ENCODE data around the gene RAMAC. TPM values are rescaled to one million over a fixed set of nuclear protein-coding genes. Genes with fewer than 3 reads are reported as not detected.
A peak's percentile ranks its signal among the peaks of the same experiment; 100 is the strongest.
"Not testable (repeated sequence)": the region's sequence is repeated elsewhere in the genome, so short reads cannot be mapped to it uniquely, and the experiment has no call there.

The RAMAC gene
- polyA plus RNA-seq, 4 donors: 18.2 to 28.8 (median 20.2) TPM

- 88 to 91% (median 89%) methylated on average over 3 of the region's 3 CpGs for WGBS, 3 donors
- Histone ChIP-seq H3K4me3 (ENCODE audit: low read depth in 1 of 3, low read length in 3 of 3) (no peak overlapping the region), H3K9me3 (ENCODE audit: control insufficient read depth in 2 of 2, insufficient read depth in 1 of 2, low read depth in 1 of 2, low read length in 1 of 2) (no peaks in the 10 kb centered on the region), H3K36me3 (ENCODE audit: control insufficient read depth in 3 of 3, insufficient read depth in 2 of 3, low read depth in 1 of 3, low read length in 3 of 3) (peaks cover 0 to 6% (median 0%) of the 10 kb centered on the region in 3 donors), H3K27ac (ENCODE audit: low read depth in 1 of 3, low read length in 2 of 3) (no peak overlapping the region), H3K27me3 (ENCODE audit: control insufficient read depth in 3 of 3, insufficient read depth in 3 of 3, low read length in 3 of 3) (no peaks in the 10 kb centered on the region), H3K4me1 (ENCODE audit: control insufficient read depth in 3 of 3, insufficient read depth in 2 of 3, low read depth in 1 of 3, low read length in 2 of 3) (no peaks in the 10 kb centered on the region)
- FAIRE-seq (no peak), DNase-seq (no peak)
These were observed 6.5 kb downstream of the RAMAC start for GRCh38 chr15:82992436-82992998.

GRCh38 chr15:82993144-82993543, 7.1 kb downstream of the RAMAC start:
- FAIRE-seq: no peak
- Histone ChIP-seq H3K27ac (ENCODE audit: low read depth in 1 of 3, low read length in 2 of 3) (no peak overlapping the region), H3K36me3 (ENCODE audit: control insufficient read depth in 3 of 3, insufficient read depth in 2 of 3, low read depth in 1 of 3, low read length in 3 of 3) (peaks cover 0 to under 1% (median 0%) of the 10 kb centered on the region in 3 donors), H3K27me3 (ENCODE audit: control insufficient read depth in 3 of 3, insufficient read depth in 3 of 3, low read length in 3 of 3) (no peaks in the 10 kb centered on the region), H3K4me1 (ENCODE audit: control insufficient read depth in 3 of 3, insufficient read depth in 2 of 3, low read depth in 1 of 3, low read length in 2 of 3) (no peaks in the 10 kb centered on the region), H3K9me3 (ENCODE audit: control insufficient read depth in 2 of 2, insufficient read depth in 1 of 2, low read depth in 1 of 2, low read length in 1 of 2) (no peaks in the 10 kb centered on the region), H3K4me3 (ENCODE audit: low read depth in 1 of 3, low read length in 3 of 3) (no peak overlapping the region)
- no peak for DNase-seq
- WGBS, 3 donors: 66 to 74% (median 67%) methylated on average over 4 of the region's 4 CpGs

GRCh38 chr15:82995076-82995475, 9.1 kb downstream of the RAMAC start:
- no peak overlapping the region for H3K4me3 ChIP-seq (ENCODE audit: low read depth in 1 of 3, low read length in 3 of 3)
- H3K27me3 ChIP-seq (ENCODE audit: control insufficient read depth in 3 of 3, insufficient read depth in 3 of 3, low read length in 3 of 3): no peaks in the 10 kb centered on the region
- FAIRE-seq (no peak), DNase-seq (no peak)
- H3K4me1 ChIP-seq (ENCODE audit: control insufficient read depth in 3 of 3, insufficient read depth in 2 of 3, low read depth in 1 of 3, low read length in 2 of 3): peaks cover 0 to 2% (median 0%) of the 10 kb centered on the region in 3 donors
- H3K9me3 ChIP-seq (ENCODE audit: control insufficient read depth in 2 of 2, insufficient read depth in 1 of 2, low read depth in 1 of 2, low read length in 1 of 2): no peaks in the 10 kb centered on the region
- no peaks in the 10 kb centered on the region for H3K36me3 ChIP-seq (ENCODE audit: control insufficient read depth in 3 of 3, insufficient read depth in 2 of 3, low read depth in 1 of 3, low read length in 3 of 3)
- H3K27ac ChIP-seq (ENCODE audit: low read depth in 1 of 3, low read length in 2 of 3): no peak overlapping the region
- WGBS, 3 donors: 79 to 94% (median 90%) methylated on average over 2 of the region's 2 CpGs

GRCh38 chr15:82995938-82996337, 9.9 kb downstream of the RAMAC start:
- Histone ChIP-seq H3K27me3 (ENCODE audit: control insufficient read depth in 3 of 3, insufficient read depth in 3 of 3, low read length in 3 of 3) (no peaks in the 10 kb centered on the region), H3K27ac (ENCODE audit: low read depth in 1 of 3, low read length in 2 of 3) (no peak overlapping the region), H3K9me3 (ENCODE audit: control insufficient read depth in 2 of 2, insufficient read depth in 1 of 2, low read depth in 1 of 2, low read length in 1 of 2) (no peaks in the 10 kb centered on the region), H3K4me1 (ENCODE audit: control insufficient read depth in 3 of 3, insufficient read depth in 2 of 3, low read depth in 1 of 3, low read length in 2 of 3) (peaks cover 0 to 3% (median 0%) of the 10 kb centered on the region in 3 donors), H3K36me3 (ENCODE audit: control insufficient read depth in 3 of 3, insufficient read depth in 2 of 3, low read depth in 1 of 3, low read length in 3 of 3) (no peaks in the 10 kb centered on the region), H3K4me3 (ENCODE audit: low read depth in 1 of 3, low read length in 3 of 3) (no peak overlapping the region)
- FAIRE-seq: no peak
- WGBS, 3 donors: 63 to 74% (median 72%) methylated on average over 3 of the region's 3 CpGs
- no peak for DNase-seq

- H3K27me3 ChIP-seq (ENCODE audit: control insufficient read depth in 3 of 3, insufficient read depth in 3 of 3, low read length in 3 of 3): no peaks in the 10 kb centered on the region
- no peaks in the 10 kb centered on the region for H3K9me3 ChIP-seq (ENCODE audit: control insufficient read depth in 2 of 2, insufficient read depth in 1 of 2, low read depth in 1 of 2, low read length in 1 of 2)
- DNase-seq: no peak
- FAIRE-seq: no peak
- 87 to 92% (median 91%) methylated on average over 6 of the region's 6 CpGs for WGBS, 3 donors
- peaks cover 0 to 3% (median 0%) of the 10 kb centered on the region in 3 donors for H3K4me1 ChIP-seq (ENCODE audit: control insufficient read depth in 3 of 3, insufficient read depth in 2 of 3, low read depth in 1 of 3, low read length in 2 of 3)
- H3K4me3 ChIP-seq (ENCODE audit: low read depth in 1 of 3, low read length in 3 of 3): no peak overlapping the region
- peaks cover 0 to 3% (median 2%) of the 10 kb centered on the region in 3 donors for H3K36me3 ChIP-seq (ENCODE audit: control insufficient read depth in 3 of 3, insufficient read depth in 2 of 3, low read depth in 1 of 3, low read length in 3 of 3)
- H3K27ac ChIP-seq (ENCODE audit: low read depth in 1 of 3, low read length in 2 of 3): no peak overlapping the region
These were observed 13.4 kb downstream of the RAMAC start for GRCh38 chr15:82999426-82999825.

- H3K27me3 ChIP-seq (ENCODE audit: control insufficient read depth in 3 of 3, insufficient read depth in 3 of 3, low read length in 3 of 3): no peaks in the 10 kb centered on the region
- peak overlapping the region in 1 of 3 donors; percentile 13 for H3K4me3 ChIP-seq (ENCODE audit: low read depth in 1 of 3, low read length in 3 of 3)
- DNase-seq (peak; percentile 54 to 60), FAIRE-seq (no peak)
- no peaks in the 10 kb centered on the region for H3K9me3 ChIP-seq (ENCODE audit: control insufficient read depth in 2 of 2, insufficient read depth in 1 of 2, low read depth in 1 of 2, low read length in 1 of 2)
- 3 to 17% (median 5%) methylated on average over 6 of the region's 6 CpGs for WGBS, 3 donors
- H3K36me3 ChIP-seq (ENCODE audit: control insufficient read depth in 3 of 3, insufficient read depth in 2 of 3, low read depth in 1 of 3, low read length in 3 of 3): peaks cover 0 to 3% (median 3%) of the 10 kb centered on the region in 3 donors
- peaks cover 0 to 3% (median 0%) of the 10 kb centered on the region in 3 donors for H3K4me1 ChIP-seq (ENCODE audit: control insufficient read depth in 3 of 3, insufficient read depth in 2 of 3, low read depth in 1 of 3, low read length in 2 of 3)
- no peak overlapping the region for H3K27ac ChIP-seq (ENCODE audit: low read depth in 1 of 3, low read length in 2 of 3)
These were observed 14.1 kb downstream of the RAMAC start for GRCh38 chr15:82999905-83000671.

- not testable (repeated sequence) for H3K27me3 ChIP-seq (ENCODE audit: control insufficient read depth in 3 of 3, insufficient read depth in 3 of 3, low read length in 3 of 3); H3K9me3 ChIP-seq (ENCODE audit: control insufficient read depth in 2 of 2, insufficient read depth in 1 of 2, low read depth in 1 of 2, low read length in 1 of 2); H3K4me1 ChIP-seq (ENCODE audit: control insufficient read depth in 3 of 3, insufficient read depth in 2 of 3, low read depth in 1 of 3, low read length in 2 of 3); H3K36me3 ChIP-seq (ENCODE audit: control insufficient read depth in 3 of 3, insufficient read depth in 2 of 3, low read depth in 1 of 3, low read length in 3 of 3); FAIRE-seq; DNase-seq; H3K27ac ChIP-seq (ENCODE audit: low read depth in 1 of 3, low read length in 2 of 3); H3K4me3 ChIP-seq (ENCODE audit: low read depth in 1 of 3, low read length in 3 of 3)
- WGBS, 3 donors: 93 to 96% (median 95%) methylated on average over 3 of the region's 3 CpGs
These were observed 14.6 kb downstream of the RAMAC start for GRCh38 chr15:83000672-83001031.

- Histone ChIP-seq H3K27me3 (ENCODE audit: control insufficient read depth in 3 of 3, insufficient read depth in 3 of 3, low read length in 3 of 3) (no peaks in the 10 kb centered on the region), H3K4me1 (ENCODE audit: control insufficient read depth in 3 of 3, insufficient read depth in 2 of 3, low read depth in 1 of 3, low read length in 2 of 3) (peaks cover 6 to 23% (median 15%) of the 10 kb centered on the region in 3 donors), H3K36me3 (ENCODE audit: control insufficient read depth in 3 of 3, insufficient read depth in 2 of 3, low read depth in 1 of 3, low read length in 3 of 3) (peaks cover 6 to 20% (median 11%) of the 10 kb centered on the region in 3 donors), H3K27ac (ENCODE audit: low read depth in 1 of 3, low read length in 2 of 3) (peak overlapping the region; percentile 53 to 86 (median 84)), H3K4me3 (ENCODE audit: low read depth in 1 of 3, low read length in 3 of 3) (peak overlapping the region; percentile 80 to 94 (median 93)), H3K9me3 (ENCODE audit: control insufficient read depth in 2 of 2, insufficient read depth in 1 of 2, low read depth in 1 of 2, low read length in 1 of 2) (no peaks in the 10 kb centered on the region)
- peak; percentile 82 to 91 for DNase-seq
- 6 to 7% (median 7%) methylated on average over 14 to 15 of the region's 15 CpGs for WGBS, 3 donors
- no peak for FAIRE-seq
These were observed 24.8 kb downstream of the RAMAC start for GRCh38 chr15:83010709-83011270.
